Osteoblast (primary cell): ENCODE measurements around the gene SECISBP2L. TPM values are rescaled to one million over a fixed set of nuclear protein-coding genes. Genes with fewer than 3 reads are reported as not detected.

ENCODE experiments used
- DNase-seq: peaks from one replicate; pipeline ENCODE4 v3.0.0; 2011; ENCODE audit warnings: low spot score, mixed read lengths; ENCODE audit not compliant: insufficient read length; ENCODE audit errors: missing footprints
- H2AFZ ChIP-seq: 2 replicates; pipeline ENCODE4 v1.6.0; 2011; ENCODE audit warnings: mild to moderate bottlenecking, low read length
- H3K27ac ChIP-seq: 2 replicates; pipeline ENCODE4 v1.5.1; 2011; ENCODE audit warnings: mild to moderate bottlenecking, low read depth, low read length, moderate library complexity
- H3K27me3 ChIP-seq: 2 replicates; pipeline ENCODE4 v1.6.0; 2012; ENCODE audit warnings: mild to moderate bottlenecking, control low read depth, inconsistent platforms, low read length, moderate library complexity; ENCODE audit not compliant: insufficient read depth
- H3K36me3 ChIP-seq: 2 replicates; pipeline ENCODE4 v1.5.1; 2011; ENCODE audit warnings: mild to moderate bottlenecking, low read length, control low read depth, moderate library complexity; ENCODE audit not compliant: insufficient read depth
- H3K4me1 ChIP-seq: 2 replicates; pipeline ENCODE4 v1.5.1; 2011; ENCODE audit warnings: mild to moderate bottlenecking, low read length, control low read depth, moderate library complexity; ENCODE audit not compliant: insufficient read depth
- H3K4me2 ChIP-seq: 2 replicates; pipeline ENCODE4 v1.6.0; 2011; ENCODE audit warnings: mild to moderate bottlenecking, low read length; ENCODE audit not compliant: insufficient read depth
- H3K4me3 ChIP-seq: fragments of 200-600 bp; sonication (generic); 3 replicates; pipeline ENCODE4 v1.5.1; 2012; ENCODE audit warnings: mild to moderate bottlenecking, low read length, inconsistent platforms; ENCODE audit not compliant: insufficient read depth
- H3K79me2 ChIP-seq: 2 replicates; pipeline ENCODE4 v1.6.0; 2012; ENCODE audit warnings: mild to moderate bottlenecking, low read length, control low read depth, inconsistent platforms; ENCODE audit not compliant: insufficient read depth
- H3K9me3 ChIP-seq: 2 replicates; pipeline ENCODE4 v1.5.1; 2011; ENCODE audit warnings: low read depth, low read length, control low read depth
- H4K20me1 ChIP-seq: 2 replicates; pipeline ENCODE4 v1.6.0; 2012; ENCODE audit warnings: mild to moderate bottlenecking, low read length, control low read depth; ENCODE audit not compliant: insufficient read depth
- total RNA-seq: library from RNA; depleted of rRNA; stranded (reverse); fragments of >200 nt; gene quantifications from 2 replicates; pipeline ENCODE4 v1.2.3, GENCODE V29; 2012
- TF ChIP-seq, protein P1 (sequence below): IDR thresholded peaks from 2 replicates; pipeline ENCODE4 v1.5.1; 2011; ENCODE audit warnings: mild to moderate bottlenecking, low read depth, low read length, moderate library complexity; ENCODE audit errors: extremely low read depth

The SECISBP2L gene
- total RNA-seq, 1 donor: 42.3 TPM

DNA sequence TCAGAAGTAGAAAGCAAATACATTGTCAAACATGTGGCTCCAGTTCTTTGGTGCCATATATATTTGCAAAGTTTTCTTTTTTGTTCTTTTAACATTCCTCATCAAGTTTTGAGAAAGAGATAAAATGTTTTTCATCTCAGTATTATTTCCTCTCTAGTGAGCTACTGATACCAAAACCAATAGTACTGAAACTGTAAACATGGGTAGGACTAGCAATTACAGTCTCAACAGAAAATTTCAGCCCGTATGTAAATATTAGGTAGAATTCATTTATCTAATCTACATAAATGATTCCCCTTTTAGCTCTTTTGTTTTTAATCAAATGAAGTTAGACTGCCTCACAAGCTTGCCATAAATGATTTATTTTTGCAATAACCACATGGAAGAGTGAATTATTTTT lies 21.4 kb downstream of the SECISBP2L start:
- Histone ChIP-seq H3K4me2 (no peak overlapping the region), H2AFZ (no peak overlapping the region), H3K9me3 (no peaks in the 10 kb centered on the region), H3K4me3 (no peak overlapping the region), H4K20me1 (no peaks in the 10 kb centered on the region), H3K36me3 (peaks cover 23% of the 10 kb centered on the region), H3K79me2 (peaks cover 11% of the 10 kb centered on the region), H3K27me3 (no peaks in the 10 kb centered on the region), H3K27ac (no peak overlapping the region), H3K4me1 (no peaks in the 10 kb centered on the region)
- DNase-seq: no peak
- TF ChIP-seq, protein P1, sequence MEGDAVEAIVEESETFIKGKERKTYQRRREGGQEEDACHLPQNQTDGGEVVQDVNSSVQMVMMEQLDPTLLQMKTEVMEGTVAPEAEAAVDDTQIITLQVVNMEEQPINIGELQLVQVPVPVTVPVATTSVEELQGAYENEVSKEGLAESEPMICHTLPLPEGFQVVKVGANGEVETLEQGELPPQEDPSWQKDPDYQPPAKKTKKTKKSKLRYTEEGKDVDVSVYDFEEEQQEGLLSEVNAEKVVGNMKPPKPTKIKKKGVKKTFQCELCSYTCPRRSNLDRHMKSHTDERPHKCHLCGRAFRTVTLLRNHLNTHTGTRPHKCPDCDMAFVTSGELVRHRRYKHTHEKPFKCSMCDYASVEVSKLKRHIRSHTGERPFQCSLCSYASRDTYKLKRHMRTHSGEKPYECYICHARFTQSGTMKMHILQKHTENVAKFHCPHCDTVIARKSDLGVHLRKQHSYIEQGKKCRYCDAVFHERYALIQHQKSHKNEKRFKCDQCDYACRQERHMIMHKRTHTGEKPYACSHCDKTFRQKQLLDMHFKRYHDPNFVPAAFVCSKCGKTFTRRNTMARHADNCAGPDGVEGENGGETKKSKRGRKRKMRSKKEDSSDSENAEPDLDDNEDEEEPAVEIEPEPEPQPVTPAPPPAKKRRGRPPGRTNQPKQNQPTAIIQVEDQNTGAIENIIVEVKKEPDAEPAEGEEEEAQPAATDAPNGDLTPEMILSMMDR: no peak

DNA sequence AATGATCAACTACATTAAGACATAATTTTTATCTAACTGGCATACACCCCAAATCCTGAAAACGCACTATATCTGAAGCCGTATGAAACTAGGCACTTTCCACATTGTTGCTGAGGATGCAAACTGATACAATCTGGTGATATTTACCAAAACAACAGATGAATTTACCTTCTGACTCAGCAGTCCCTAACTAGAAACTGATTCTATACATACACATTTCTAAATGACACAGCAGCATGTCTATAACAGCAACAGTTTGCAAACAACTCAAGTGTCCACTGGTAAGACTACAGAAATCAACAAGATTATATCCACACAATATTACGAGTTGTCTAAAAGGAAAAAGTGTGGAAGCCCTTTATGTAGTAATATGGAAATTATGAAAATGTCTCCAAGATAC lies 22.9 kb downstream of the SECISBP2L start:
- H3K79me2 ChIP-seq: peaks cover 4% of the 10 kb centered on the region
- no peaks in the 10 kb centered on the region for H4K20me1 ChIP-seq
- no peaks in the 10 kb centered on the region for H3K4me1 ChIP-seq
- peaks cover 23% of the 10 kb centered on the region for H3K36me3 ChIP-seq
- no peaks in the 10 kb centered on the region for H3K9me3 ChIP-seq
- TF ChIP-seq, protein P1: no peak
- H2AFZ ChIP-seq: no peak overlapping the region
- no peak overlapping the region for H3K27ac ChIP-seq
- H3K4me3 ChIP-seq: no peak overlapping the region
- H3K27me3 ChIP-seq: no peaks in the 10 kb centered on the region
- no peak for DNase-seq
- no peak overlapping the region for H3K4me2 ChIP-seq

DNA sequence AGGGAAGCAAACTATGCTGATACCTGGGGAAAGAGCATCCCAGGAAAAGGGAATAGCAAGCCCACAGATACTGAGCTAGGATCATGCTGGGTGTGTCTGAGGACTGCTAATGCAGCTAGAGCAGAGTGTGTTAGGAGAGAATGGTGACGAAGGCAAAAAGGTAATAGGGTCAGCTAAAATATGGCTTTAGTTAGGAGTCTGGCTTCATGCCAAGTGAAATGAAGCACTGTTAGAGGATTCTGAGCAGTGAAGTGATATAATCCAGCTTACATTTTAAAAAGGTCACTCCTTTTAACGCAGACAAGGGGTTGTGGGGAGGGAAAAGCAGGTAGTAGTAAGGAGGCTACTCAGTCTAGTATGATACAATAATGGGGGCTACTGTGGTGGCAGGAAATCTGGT lies 30.4 kb downstream of the SECISBP2L start:
- no peak for DNase-seq
- Histone ChIP-seq H2AFZ (no peak overlapping the region), H3K36me3 (peaks cover 37% of the 10 kb centered on the region), H3K27me3 (no peaks in the 10 kb centered on the region), H3K4me2 (no peak overlapping the region), H3K9me3 (no peaks in the 10 kb centered on the region), H3K27ac (no peak overlapping the region), H3K4me1 (no peaks in the 10 kb centered on the region), H3K79me2 (no peaks in the 10 kb centered on the region), H4K20me1 (no peaks in the 10 kb centered on the region), H3K4me3 (no peak overlapping the region)
- TF ChIP-seq, protein P1: no peak

DNA sequence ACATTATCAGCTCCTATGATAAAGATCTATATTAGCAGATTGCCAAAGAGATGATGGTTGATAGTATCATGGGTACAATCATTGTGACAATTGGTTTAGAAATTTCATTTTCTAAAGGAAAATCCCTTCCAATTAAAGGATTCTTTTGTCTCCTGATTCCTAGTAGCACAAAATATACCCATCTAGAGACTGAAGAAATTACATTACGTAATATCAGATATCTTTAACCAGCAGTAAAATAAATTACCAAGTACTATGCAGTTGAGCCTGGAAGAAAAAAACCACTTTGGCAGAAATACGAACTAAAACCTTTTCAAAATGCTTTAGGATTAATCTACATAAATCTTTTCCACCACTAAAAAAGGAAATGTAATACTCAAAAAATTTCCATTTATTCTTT lies 46.9 kb downstream of the SECISBP2L start:
- no peaks in the 10 kb centered on the region for H3K9me3 ChIP-seq
- no peak for DNase-seq
- H3K27ac ChIP-seq: no peak overlapping the region
- H3K4me3 ChIP-seq: no peak overlapping the region
- H2AFZ ChIP-seq: no peak overlapping the region
- H3K79me2 ChIP-seq: no peaks in the 10 kb centered on the region
- H4K20me1 ChIP-seq: no peaks in the 10 kb centered on the region
- H3K27me3 ChIP-seq: no peaks in the 10 kb centered on the region
- H3K4me1 ChIP-seq: no peaks in the 10 kb centered on the region
- H3K36me3 ChIP-seq: peaks cover 51% of the 10 kb centered on the region
- H3K4me2 ChIP-seq: no peak overlapping the region
- TF ChIP-seq, protein P1: no peak
